Measurements from ENCODE around the gene FOSL2.

Gene FOSL2

GRCh38 chr2:28432362-28432761 is 39.7 kb downstream of the FOSL2 start:
- DNase-seq (ENCODE audit: low read depth) = no peak

GRCh38 chr2:28433215-28433614 is 40.6 kb downstream of the FOSL2 start:
- DNase-seq (ENCODE audit: low read depth) = no peak

GRCh38 chr2:28433935-28434599 is 41.4 kb downstream of the FOSL2 start:
- no peak for DNase-seq (ENCODE audit: low read depth)

- no peak for DNase-seq (ENCODE audit: low read depth)
These were observed 41.9 kb downstream of the FOSL2 start for GRCh38 chr2:28434600-28434989.

GRCh38 chr2:28435241-28435640 is 42.6 kb downstream of the FOSL2 start:
- no peak for DNase-seq (ENCODE audit: low read depth)

GRCh38 chr2:28435814-28436351 is 43.2 kb downstream of the FOSL2 start:
- no peak for DNase-seq (ENCODE audit: low read depth)

- DNase-seq (ENCODE audit: low read depth) = no peak
These were observed 43.9 kb downstream of the FOSL2 start for GRCh38 chr2:28436525-28437051.

GRCh38 chr2:28437149-28437835 is 44.6 kb downstream of the FOSL2 start:
- no peak for DNase-seq (ENCODE audit: low read depth)

GRCh38 chr2:28437918-28438317 is 45.3 kb downstream of the FOSL2 start:
- DNase-seq (ENCODE audit: low read depth) = no peak

- DNase-seq (ENCODE audit: low read depth) = no peak
These were observed 45.9 kb downstream of the FOSL2 start for GRCh38 chr2:28438532-28439063.

- DNase-seq (ENCODE audit: low read depth) = no peak
These were observed 46.5 kb downstream of the FOSL2 start for GRCh38 chr2:28439127-28439526.

GRCh38 chr2:28439763-28440162 is 47.1 kb downstream of the FOSL2 start:
- DNase-seq (ENCODE audit: low read depth) = no peak

GRCh38 chr2:28442328-28442727 is 49.7 kb downstream of the FOSL2 start:
- no peak for DNase-seq (ENCODE audit: low read depth)

- DNase-seq (ENCODE audit: low read depth) = no peak
These were observed 52.3 kb downstream of the FOSL2 start for GRCh38 chr2:28444956-28445355.

GRCh38 chr2:28445448-28446258 is 53.0 kb downstream of the FOSL2 start:
- DNase-seq (ENCODE audit: low read depth) = peak; percentile 97

GRCh38 chr2:28446531-28446930 is 53.9 kb downstream of the FOSL2 start:
- no peak for DNase-seq (ENCODE audit: low read depth)

GRCh38 chr2:28447086-28447485 is 54.4 kb downstream of the FOSL2 start:
- DNase-seq (ENCODE audit: low read depth) = no peak

- peak; percentile 86 for DNase-seq (ENCODE audit: low read depth)
These were observed 55.5 kb downstream of the FOSL2 start for GRCh38 chr2:28447943-28448792.

GRCh38 chr2:28448793-28449100 is 56.1 kb downstream of the FOSL2 start:
- DNase-seq (ENCODE audit: low read depth) = no peak

- DNase-seq (ENCODE audit: low read depth) = no peak
These were observed 56.4 kb downstream of the FOSL2 start for GRCh38 chr2:28449126-28449487.

Measured in ELR (cell line).